Tongue (tissue), 2 donors: ENCODE data around the gene MMP13. TPM values are rescaled to one million over a fixed set of nuclear protein-coding genes. Genes with fewer than 3 reads are reported as not detected.

Source experiments
- small RNA-seq: library from RNA; depleted of rRNA; stranded (forward); fragments of <200 nt; gene quantifications from one replicate; pipeline ENCODE3, GENCODE V24; 2014; ENCODE audit warnings: low replicate concordance
- total RNA-seq: library from RNA; depleted of rRNA; stranded (reverse); fragments of >200 nt; gene quantifications from one replicate; pipeline ENCODE4 v1.2.3, GENCODE V29; 2014

Gene MMP13
- total RNA-seq, 1 donor from 2014 or later: not detected

Small RNAs within 50 kb of the gene (small RNA-seq; reads per million reads assigned to genes)
- gene RNU7-159P: not detected

Other genes with a start within 250 kb of the MMP13 start
- gene MMP27, start 250.0 kb downstream of the MMP13 start, total RNA-seq: 1.6 TPM
- 0.51 TPM for gene MMP8, start 230.8 kb downstream of the MMP13 start, total RNA-seq
- gene MMP10, start 175.1 kb downstream of the MMP13 start, total RNA-seq: 3.2 TPM
- gene MMP1, start 157.6 kb downstream of the MMP13 start, total RNA-seq: 4.3 TPM
- gene MMP3, start 112.1 kb downstream of the MMP13 start, total RNA-seq: 0.10 TPM
- gene MMP12, start 80.8 kb downstream of the MMP13 start, total RNA-seq: not detected
- 44.5 TPM for gene DCUN1D5, start 136.4 kb upstream of the MMP13 start, total RNA-seq
- gene DYNC2H1, start 153.7 kb upstream of the MMP13 start, total RNA-seq: 37.3 TPM